GM12891 (cell line): Measurements from ENCODE around the gene SLC25A46.

ENCODE experiments used
- POLR2A ChIP-seq: IDR thresholded peaks from 2 replicates; pipeline ENCODE4 v1.6.1; 2011; ENCODE audit warnings: low read depth, low read length, control low read depth
- POLR2AphosphoS5 ChIP-seq: IDR thresholded peaks from 2 replicates; pipeline ENCODE4 v1.6.1; 2011; ENCODE audit warnings: low read depth, low read length, control low read depth
- TAF1 ChIP-seq: IDR thresholded peaks from 2 replicates; pipeline ENCODE4 v1.6.1; 2011; ENCODE audit warnings: low read depth, low read length, control low read depth

DNA sequence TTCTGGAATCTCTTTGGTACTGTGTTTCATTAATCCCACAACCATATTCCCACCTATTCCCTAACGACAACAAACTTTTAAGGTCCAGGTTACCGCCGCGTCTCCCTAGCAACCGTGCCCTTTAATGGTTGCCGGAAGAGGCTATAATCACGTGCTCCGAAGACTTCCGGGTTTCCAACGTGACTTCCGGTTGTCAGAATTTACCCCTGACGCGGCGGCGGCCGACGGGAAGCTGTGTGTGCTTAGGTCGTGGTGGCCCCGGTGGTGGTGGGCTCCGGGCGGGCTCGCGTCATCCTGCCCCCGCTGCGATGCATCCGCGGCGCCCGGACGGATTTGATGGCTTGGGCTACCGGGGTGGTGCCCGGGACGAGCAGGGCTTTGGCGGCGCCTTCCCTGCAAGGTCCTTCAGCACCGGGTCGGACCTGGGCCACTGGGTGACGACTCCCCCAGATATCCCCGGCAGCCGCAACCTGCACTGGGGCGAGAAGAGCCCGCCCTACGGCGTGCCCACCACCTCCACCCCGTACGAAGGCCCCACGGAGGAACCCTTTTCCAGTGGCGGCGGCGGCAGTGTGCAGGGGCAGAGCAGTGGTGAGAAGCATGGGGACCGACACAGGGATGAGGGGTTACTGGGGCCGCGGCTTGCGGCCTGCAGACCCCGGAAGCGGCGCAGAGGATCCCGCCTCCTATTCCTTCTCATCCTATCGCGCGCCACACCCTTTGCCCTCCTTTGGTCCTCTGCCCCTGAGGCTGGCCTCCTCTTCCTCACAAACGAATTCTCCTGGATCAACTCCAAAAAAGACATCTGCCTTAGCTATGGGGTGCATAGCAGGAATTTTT, at the start of gene SLC25A46:
- peak; percentile 86 for TF ChIP-seq TAF1
- peak; percentile 83 for TF ChIP-seq POLR2A
- TF ChIP-seq POLR2AphosphoS5, result peak; percentile 95
